ENCODE results near the gene PCDH9. TPM values are rescaled to one million over a fixed set of nuclear protein-coding genes. Genes with fewer than 3 reads are reported as not detected.

Gene PCDH9
- total RNA-seq, 1 donor from 2014 or later: 29.7 TPM

GRCh38 chr13:66275416-66275815 is 954.7 kb downstream of the PCDH9 start:
- Mint-ChIP-seq H3K9me3 (peaks cover 34% of the 10 kb centered on the region), H3K36me3 (peaks cover 9% of the 10 kb centered on the region), H3K4me3 (no peak overlapping the region), H3K27ac (no peak overlapping the region), H3K27me3 (ENCODE audit: low read depth) (no peaks in the 10 kb centered on the region), H3K4me1 (no peaks in the 10 kb centered on the region)
- DNase-seq (ENCODE audit: low spot score in 2 of 2, unreplicated experiment in 2 of 2): no peak
- no peak for TF ChIP-seq CTCF (IDR thresholded peaks at IDR 0.05; ENCODE audit: unreplicated experiment)

GRCh38 chr13:66273011-66273410 is 957.1 kb downstream of the PCDH9 start:
- no peak overlapping the region for H3K27ac Mint-ChIP-seq
- no peaks in the 10 kb centered on the region for H3K4me1 Mint-ChIP-seq
- peaks cover 25% of the 10 kb centered on the region for H3K9me3 Mint-ChIP-seq
- no peak for DNase-seq (ENCODE audit: low spot score in 2 of 2, unreplicated experiment in 2 of 2)
- no peaks in the 10 kb centered on the region for H3K27me3 Mint-ChIP-seq (ENCODE audit: low read depth)
- peaks cover 9% of the 10 kb centered on the region for H3K36me3 Mint-ChIP-seq
- no peak for TF ChIP-seq CTCF (IDR thresholded peaks at IDR 0.05; ENCODE audit: unreplicated experiment)
- H3K4me3 Mint-ChIP-seq: no peak overlapping the region

GRCh38 chr13:66266761-66267160 is 963.4 kb downstream of the PCDH9 start:
- no peak for TF ChIP-seq CTCF (IDR thresholded peaks at IDR 0.05; ENCODE audit: unreplicated experiment)
- Mint-ChIP-seq H3K27ac (no peak overlapping the region), H3K9me3 (peaks cover 4% of the 10 kb centered on the region), H3K4me1 (peaks cover 7% of the 10 kb centered on the region), H3K27me3 (ENCODE audit: low read depth) (no peaks in the 10 kb centered on the region), H3K4me3 (no peak overlapping the region), H3K36me3 (no peaks in the 10 kb centered on the region)
- DNase-seq (ENCODE audit: low spot score in 2 of 2, unreplicated experiment in 2 of 2): no peak

- no peak for TF ChIP-seq CTCF (IDR thresholded peaks at IDR 0.05; ENCODE audit: unreplicated experiment)
- Mint-ChIP-seq H3K27me3 (ENCODE audit: low read depth) (no peaks in the 10 kb centered on the region), H3K9me3 (peaks cover 4% of the 10 kb centered on the region), H3K27ac (no peak overlapping the region), H3K4me1 (peaks cover 7% of the 10 kb centered on the region), H3K36me3 (no peaks in the 10 kb centered on the region), H3K4me3 (no peak overlapping the region)
- no peak for DNase-seq (ENCODE audit: low spot score in 2 of 2, unreplicated experiment in 2 of 2)
Observed at GRCh38 chr13:66266348-66266747, 963.8 kb downstream of the PCDH9 start.

- peaks cover 5% of the 10 kb centered on the region for H3K9me3 Mint-ChIP-seq
- H3K4me3 Mint-ChIP-seq: no peak overlapping the region
- no peak for DNase-seq (ENCODE audit: low spot score in 2 of 2, unreplicated experiment in 2 of 2)
- TF ChIP-seq CTCF (IDR thresholded peaks at IDR 0.05; ENCODE audit: unreplicated experiment): no peak
- H3K27ac Mint-ChIP-seq: no peak overlapping the region
- no peaks in the 10 kb centered on the region for H3K27me3 Mint-ChIP-seq (ENCODE audit: low read depth)
- peaks cover 7% of the 10 kb centered on the region for H3K4me1 Mint-ChIP-seq
- H3K36me3 Mint-ChIP-seq: no peaks in the 10 kb centered on the region
Observed at GRCh38 chr13:66265371-66265770, 964.8 kb downstream of the PCDH9 start.

GRCh38 chr13:66264971-66265370 is 965.2 kb downstream of the PCDH9 start:
- H3K9me3 Mint-ChIP-seq: peaks cover 5% of the 10 kb centered on the region
- H3K4me1 Mint-ChIP-seq: peaks cover 7% of the 10 kb centered on the region
- no peak overlapping the region for H3K4me3 Mint-ChIP-seq
- no peaks in the 10 kb centered on the region for H3K27me3 Mint-ChIP-seq (ENCODE audit: low read depth)
- no peak overlapping the region for H3K27ac Mint-ChIP-seq
- H3K36me3 Mint-ChIP-seq: no peaks in the 10 kb centered on the region
- no peak for DNase-seq (ENCODE audit: low spot score in 2 of 2, unreplicated experiment in 2 of 2)
- no peak for TF ChIP-seq CTCF (IDR thresholded peaks at IDR 0.05; ENCODE audit: unreplicated experiment)
